ENCODE results near the gene PGLYRP2.

Gene PGLYRP2

DNA sequence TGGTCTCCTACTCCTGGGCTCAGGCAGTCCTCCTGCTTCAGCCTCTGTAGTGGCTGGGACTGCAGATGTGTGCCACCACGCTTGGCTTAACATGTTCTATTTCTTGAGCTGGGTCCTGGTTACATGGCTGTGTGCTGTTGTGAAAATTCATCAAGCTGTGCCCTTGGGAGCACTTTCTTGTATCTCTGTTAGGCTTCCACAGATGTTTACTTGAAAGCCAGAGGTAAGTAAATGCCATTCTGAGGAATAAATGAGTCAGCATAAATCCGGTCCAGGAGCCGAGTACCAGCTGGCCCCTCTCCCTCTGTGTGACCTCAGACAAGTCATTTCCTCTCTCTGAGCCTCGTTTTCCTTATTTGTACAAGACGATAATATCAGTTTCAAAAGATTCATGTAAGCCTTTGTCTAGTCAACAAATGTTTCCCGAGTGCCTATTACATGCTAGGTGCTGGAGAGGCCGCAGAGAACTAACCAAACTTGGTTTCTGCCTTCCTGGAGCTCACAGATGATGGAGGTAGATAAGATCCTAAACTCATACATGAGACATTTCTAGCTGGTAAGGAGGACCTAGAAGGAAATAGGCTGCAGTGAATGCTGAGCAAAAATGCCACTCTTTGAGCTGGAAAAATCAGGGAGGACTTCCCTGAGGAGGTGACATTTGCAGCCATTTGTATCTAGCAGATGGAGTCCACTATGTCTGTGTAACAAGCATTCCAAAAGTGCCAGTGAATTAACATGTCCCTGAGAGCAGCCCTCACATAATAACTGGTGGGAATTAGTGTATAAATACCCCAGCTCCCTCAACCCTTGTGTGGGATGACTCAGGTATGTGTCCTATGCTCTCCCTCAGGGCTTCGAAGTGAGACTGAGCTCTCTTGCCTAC, 12.2 kb downstream of the PGLYRP2 start:
- Histone ChIP-seq H3K4me1 (ENCODE audit: control insufficient read depth, insufficient read depth, low read length) (no peaks in the 10 kb centered on the region), H3K4me3 (ENCODE audit: low read depth, low read length) (no peak overlapping the region), H3K9me3 (ENCODE audit: control insufficient read depth, insufficient read depth, low read length) (no peaks in the 10 kb centered on the region), H3K27ac (ENCODE audit: low read depth, low read length) (no peak overlapping the region), H3K36me3 (ENCODE audit: control insufficient read depth, insufficient read depth, low read length) (no peaks in the 10 kb centered on the region), H3K27me3 (ENCODE audit: control insufficient read depth, insufficient read depth, low read length) (peaks cover 30% of the 10 kb centered on the region), H3K9ac (ENCODE audit: low read depth, low read length) (no peak overlapping the region)

DNA sequence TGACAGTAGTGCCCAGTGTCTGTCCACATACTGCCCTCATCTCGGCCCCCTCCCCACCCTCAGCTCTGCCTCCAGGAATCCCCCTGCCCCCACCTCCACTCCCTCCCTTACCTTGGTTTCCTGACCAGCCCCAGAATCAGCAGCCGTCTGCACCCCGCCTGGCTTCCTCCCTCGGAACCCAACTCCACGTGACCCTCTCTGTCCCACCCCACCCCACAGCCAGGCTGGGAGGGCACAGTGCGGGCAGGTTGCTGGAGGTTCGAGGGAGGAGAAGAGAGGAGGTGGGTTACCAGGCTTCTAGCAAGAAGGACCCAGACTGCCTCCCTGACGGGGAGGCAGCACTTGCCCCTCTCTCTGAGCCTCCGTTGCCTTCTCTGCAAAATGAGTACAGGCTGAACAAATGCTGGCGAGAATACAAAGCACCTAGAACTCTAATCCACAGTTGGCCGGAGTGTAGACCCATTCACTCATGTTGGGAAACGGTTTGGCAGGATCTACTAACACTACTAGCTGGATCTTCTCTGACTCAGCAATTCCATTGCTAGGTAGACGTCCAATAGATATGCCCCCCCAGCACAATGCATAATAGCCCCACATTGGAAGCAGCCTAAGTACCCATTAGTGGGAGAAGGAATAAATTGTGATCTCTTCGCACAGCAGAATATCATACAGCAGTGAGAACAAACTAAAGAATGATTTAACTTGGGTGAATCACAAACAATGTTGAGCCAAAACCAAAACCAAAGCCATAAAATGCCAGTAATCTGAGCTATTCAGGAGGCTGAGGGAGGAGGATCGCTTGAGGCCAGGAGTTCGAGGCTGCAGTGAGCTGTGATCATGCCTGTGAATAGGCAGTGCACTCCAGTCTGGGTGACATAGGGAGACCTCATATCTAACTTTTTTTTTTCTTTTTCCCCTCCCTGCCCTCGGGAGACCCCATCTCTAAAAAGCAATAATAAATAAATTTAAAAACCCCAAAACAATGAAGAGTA, 14.6 kb downstream of the PGLYRP2 start, which contains the start of gene RASAL3:
Gene RASAL3 (minus strand): TSS at position 151 of the 992 bp plus-strand sequence. CDS start 186 bp downstream, outside the sequence.
- H3K27ac ChIP-seq (ENCODE audit: low read depth, low read length) = no peak within 1 kb of the TSS
- H3K27me3 ChIP-seq (ENCODE audit: control insufficient read depth, insufficient read depth, low read length) = peaks cover 41% of the 10 kb centered on the region
- H3K4me1 ChIP-seq (ENCODE audit: control insufficient read depth, insufficient read depth, low read length) = no peaks in the 10 kb centered on the region
- H3K9ac ChIP-seq (ENCODE audit: low read depth, low read length) = no peak within 1 kb of the TSS
- no peaks in the 10 kb centered on the region for H3K9me3 ChIP-seq (ENCODE audit: control insufficient read depth, insufficient read depth, low read length)
- H3K4me3 ChIP-seq (ENCODE audit: low read depth, low read length) = no peak within 1 kb of the TSS
- no peaks in the 10 kb centered on the region for H3K36me3 ChIP-seq (ENCODE audit: control insufficient read depth, insufficient read depth, low read length)

DNA sequence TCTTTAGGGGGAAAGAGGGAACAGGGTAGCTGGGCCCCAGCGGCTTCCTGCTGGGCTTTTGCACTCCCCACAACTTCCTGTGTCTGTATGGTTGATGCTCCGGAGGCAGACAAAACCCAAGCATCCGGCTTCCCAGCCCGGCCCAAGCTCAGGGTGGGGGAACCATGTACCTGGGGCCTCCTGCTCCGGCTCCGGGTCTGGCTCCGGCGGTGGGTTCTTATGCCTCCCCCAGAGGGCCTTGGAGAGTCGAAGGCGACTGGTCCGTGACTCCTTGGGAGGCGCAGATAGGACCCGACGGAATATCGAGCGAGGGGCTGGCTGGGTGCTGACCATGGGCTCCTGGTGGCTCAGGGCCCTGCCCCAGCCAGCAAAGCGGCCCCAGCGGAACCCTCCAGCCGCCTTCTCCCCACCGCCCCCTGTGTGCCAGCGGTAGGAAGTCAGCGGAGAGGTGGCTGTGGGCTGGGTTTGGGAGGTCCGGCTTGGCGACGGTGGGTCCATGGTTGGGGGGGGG, 15.4 kb downstream of the PGLYRP2 start:
- Histone ChIP-seq H3K9me3 (ENCODE audit: control insufficient read depth, insufficient read depth, low read length) (no peaks in the 10 kb centered on the region), H3K4me1 (ENCODE audit: control insufficient read depth, insufficient read depth, low read length) (no peaks in the 10 kb centered on the region), H3K27ac (ENCODE audit: low read depth, low read length) (no peak overlapping the region), H3K4me3 (ENCODE audit: low read depth, low read length) (no peak overlapping the region), H3K9ac (ENCODE audit: low read depth, low read length) (no peak overlapping the region), H3K27me3 (ENCODE audit: control insufficient read depth, insufficient read depth, low read length) (peaks cover 36% of the 10 kb centered on the region), H3K36me3 (ENCODE audit: control insufficient read depth, insufficient read depth, low read length) (no peaks in the 10 kb centered on the region)

- Histone ChIP-seq H3K4me3 (ENCODE audit: low read depth, low read length) (no peak overlapping the region), H3K9ac (ENCODE audit: low read depth, low read length) (no peak overlapping the region), H3K9me3 (ENCODE audit: control insufficient read depth, insufficient read depth, low read length) (no peaks in the 10 kb centered on the region), H3K36me3 (ENCODE audit: control insufficient read depth, insufficient read depth, low read length) (no peaks in the 10 kb centered on the region), H3K4me1 (ENCODE audit: control insufficient read depth, insufficient read depth, low read length) (no peaks in the 10 kb centered on the region), H3K27me3 (ENCODE audit: control insufficient read depth, insufficient read depth, low read length) (peaks cover 41% of the 10 kb centered on the region), H3K27ac (ENCODE audit: low read depth, low read length) (no peak overlapping the region)
These were observed 17.6 kb downstream of the PGLYRP2 start for GRCh38 chr19:15461694-15462093.

DNA sequence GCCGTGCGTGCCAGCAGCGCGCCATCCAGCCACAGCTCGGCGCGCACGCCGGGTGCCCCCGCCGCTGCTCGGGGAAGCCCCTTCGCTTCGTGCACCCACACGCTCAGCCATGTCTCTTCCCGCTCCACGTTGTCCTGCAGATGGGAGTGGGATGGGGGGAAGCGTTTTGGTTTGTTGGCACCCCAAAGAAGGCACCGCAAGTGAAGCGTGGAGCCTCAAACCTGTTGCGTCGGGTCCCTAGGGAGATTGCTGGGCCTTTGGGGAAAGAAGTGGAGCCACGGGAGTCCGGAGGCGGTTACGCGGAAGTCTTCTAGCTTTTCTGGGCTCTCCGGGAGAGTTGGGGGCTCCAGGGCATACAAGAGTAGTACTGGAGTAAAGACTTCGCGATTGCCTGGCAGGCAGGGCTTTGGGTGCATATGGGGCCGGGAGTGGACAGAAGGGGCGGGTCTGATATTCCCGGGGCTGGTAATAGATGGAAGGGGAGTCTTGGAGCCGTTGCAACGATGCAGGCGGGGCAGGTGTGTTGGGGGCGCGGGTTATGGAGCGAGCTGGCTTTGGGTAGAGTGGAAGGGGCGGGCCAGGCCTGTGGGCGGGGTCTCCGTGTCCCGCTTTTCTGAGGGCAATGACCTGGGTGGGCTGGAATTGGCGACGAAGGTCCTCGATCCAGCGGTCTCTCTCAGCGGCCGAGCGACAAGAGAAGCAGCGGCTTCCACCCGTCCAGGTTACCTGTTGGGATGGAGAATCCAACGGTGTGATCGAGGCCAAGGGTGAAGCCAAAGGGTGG, 21.4 kb downstream of the PGLYRP2 start:
- H3K4me1 ChIP-seq (ENCODE audit: control insufficient read depth, insufficient read depth, low read length) = no peaks in the 10 kb centered on the region
- no peaks in the 10 kb centered on the region for H3K9me3 ChIP-seq (ENCODE audit: control insufficient read depth, insufficient read depth, low read length)
- no peak overlapping the region for H3K27ac ChIP-seq (ENCODE audit: low read depth, low read length)
- H3K4me3 ChIP-seq (ENCODE audit: low read depth, low read length) = peak overlapping the region; percentile 56; the same call in 1 of the 2 replicates
- no peaks in the 10 kb centered on the region for H3K36me3 ChIP-seq (ENCODE audit: control insufficient read depth, insufficient read depth, low read length)
- no peak overlapping the region for H3K9ac ChIP-seq (ENCODE audit: low read depth, low read length)
- H3K27me3 ChIP-seq (ENCODE audit: control insufficient read depth, insufficient read depth, low read length) = peaks cover 79% of the 10 kb centered on the region

GRCh38 chr19:15456871-15457700, 22.2 kb downstream of the PGLYRP2 start:
- Histone ChIP-seq H3K4me3 (ENCODE audit: low read depth, low read length) (peak overlapping the region; percentile 56; the same call in 1 of the 2 replicates), H3K4me1 (ENCODE audit: control insufficient read depth, insufficient read depth, low read length) (no peaks in the 10 kb centered on the region), H3K9me3 (ENCODE audit: control insufficient read depth, insufficient read depth, low read length) (no peaks in the 10 kb centered on the region), H3K27ac (ENCODE audit: low read depth, low read length) (no peak overlapping the region), H3K9ac (ENCODE audit: low read depth, low read length) (no peak overlapping the region), H3K27me3 (ENCODE audit: control insufficient read depth, insufficient read depth, low read length) (peaks cover 80% of the 10 kb centered on the region), H3K36me3 (ENCODE audit: control insufficient read depth, insufficient read depth, low read length) (no peaks in the 10 kb centered on the region)

- H3K27me3 ChIP-seq (ENCODE audit: control insufficient read depth, insufficient read depth, low read length) = peaks cover 80% of the 10 kb centered on the region
- no peak overlapping the region for H3K27ac ChIP-seq (ENCODE audit: low read depth, low read length)
- peaks cover 4% of the 10 kb centered on the region; the same call in 1 of the 2 replicates for H3K4me1 ChIP-seq (ENCODE audit: control insufficient read depth, insufficient read depth, low read length)
- H3K9ac ChIP-seq (ENCODE audit: low read depth, low read length) = no peak overlapping the region
- no peaks in the 10 kb centered on the region for H3K36me3 ChIP-seq (ENCODE audit: control insufficient read depth, insufficient read depth, low read length)
- H3K4me3 ChIP-seq (ENCODE audit: low read depth, low read length) = peak overlapping the region; percentile 33; the same call in 1 of the 2 replicates
- H3K9me3 ChIP-seq (ENCODE audit: control insufficient read depth, insufficient read depth, low read length) = no peaks in the 10 kb centered on the region
These were observed 22.9 kb downstream of the PGLYRP2 start for GRCh38 chr19:15456441-15456840.

DNA sequence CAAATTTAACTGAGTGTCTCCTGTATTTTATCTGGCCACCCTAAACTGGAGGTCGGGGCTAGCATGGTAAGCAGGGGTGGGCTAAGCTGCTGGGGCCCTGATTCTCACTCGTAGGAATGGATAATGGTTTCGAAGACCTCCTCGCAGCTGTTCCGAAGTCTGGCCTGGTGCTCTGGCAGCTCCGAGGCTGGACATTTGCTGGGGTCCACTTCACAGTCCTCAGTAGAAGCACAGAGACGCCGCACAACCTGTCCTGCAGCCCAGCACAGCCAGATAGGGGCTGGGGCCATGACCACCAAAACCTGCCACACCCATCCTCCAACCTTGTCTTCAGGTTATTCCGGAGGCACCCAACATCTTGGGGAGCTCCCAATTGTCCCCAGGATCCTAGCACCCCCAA, 23.3 kb downstream of the PGLYRP2 start:
- no peaks in the 10 kb centered on the region for H3K36me3 ChIP-seq (ENCODE audit: control insufficient read depth, insufficient read depth, low read length)

DNA sequence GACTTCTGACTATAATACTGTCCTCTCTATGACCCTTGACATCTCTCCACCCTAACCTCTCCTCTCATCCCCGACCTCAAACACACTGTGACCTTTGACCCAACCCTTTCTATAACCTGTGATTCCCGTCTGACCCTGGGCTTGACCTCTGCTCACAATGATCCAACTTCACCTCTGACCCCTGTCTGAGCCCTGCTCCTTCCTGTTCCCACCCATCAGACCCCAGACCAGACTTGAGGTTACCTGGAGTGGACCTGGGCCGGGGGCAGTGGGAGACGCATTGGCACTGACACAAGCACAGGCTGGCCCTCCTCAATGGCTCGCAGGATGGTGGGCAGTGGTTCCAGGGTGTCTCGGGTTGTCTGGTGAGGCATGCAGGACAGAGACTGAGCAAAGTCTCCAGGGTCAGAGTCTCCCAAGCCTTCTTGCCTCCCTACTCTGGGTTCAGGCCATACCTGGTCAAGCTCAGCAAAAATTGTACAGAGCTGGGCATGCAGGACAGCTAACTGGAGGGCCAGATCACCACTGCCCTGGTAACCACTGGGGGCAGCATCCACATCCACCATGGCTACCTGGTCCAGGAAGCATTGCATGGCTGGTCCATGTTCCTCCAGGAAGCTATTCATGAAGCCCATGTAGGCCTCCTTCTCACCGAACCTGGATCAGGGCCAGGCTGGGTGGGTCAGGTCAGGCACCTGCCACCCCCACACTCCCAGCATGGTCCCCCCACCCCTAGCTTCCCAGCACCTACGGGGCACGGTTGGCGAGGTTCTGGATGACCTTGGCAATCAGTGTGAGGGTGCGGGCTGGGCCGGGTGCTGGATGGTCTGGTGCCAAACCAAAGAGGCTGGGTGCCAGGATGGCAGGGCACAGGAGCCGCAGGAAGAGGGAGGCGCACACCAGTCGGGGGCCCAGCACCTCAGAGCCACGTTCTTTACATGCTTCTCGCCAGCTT, 25.1 kb downstream of the PGLYRP2 start:
- Histone ChIP-seq H3K9me3 (ENCODE audit: control insufficient read depth, insufficient read depth, low read length) (no peaks in the 10 kb centered on the region), H3K4me3 (ENCODE audit: low read depth, low read length) (no peak overlapping the region), H3K9ac (ENCODE audit: low read depth, low read length) (no peak overlapping the region), H3K4me1 (ENCODE audit: control insufficient read depth, insufficient read depth, low read length) (peaks cover 6% of the 10 kb centered on the region; the same call in 1 of the 2 replicates), H3K36me3 (ENCODE audit: control insufficient read depth, insufficient read depth, low read length) (no peaks in the 10 kb centered on the region), H3K27me3 (ENCODE audit: control insufficient read depth, insufficient read depth, low read length) (peaks cover 61% of the 10 kb centered on the region), H3K27ac (ENCODE audit: low read depth, low read length) (no peak overlapping the region)

More for the DNA sequence above, 23.3 kb downstream of the PGLYRP2 start:
- Histone ChIP-seq H3K27ac (ENCODE audit: low read depth, low read length) (no peak overlapping the region), H3K9ac (ENCODE audit: low read depth, low read length) (no peak overlapping the region), H3K4me3 (ENCODE audit: low read depth, low read length) (no peak overlapping the region), H3K4me1 (ENCODE audit: control insufficient read depth, insufficient read depth, low read length) (peaks cover 4% of the 10 kb centered on the region; the same call in 1 of the 2 replicates), H3K27me3 (ENCODE audit: control insufficient read depth, insufficient read depth, low read length) (peaks cover 77% of the 10 kb centered on the region), H3K9me3 (ENCODE audit: control insufficient read depth, insufficient read depth, low read length) (no peaks in the 10 kb centered on the region)
